SK-N-SH (cell line): Measurements from ENCODE around the gene BTBD2. TPM values are rescaled to one million over a fixed set of nuclear protein-coding genes. Genes with fewer than 3 reads are reported as not detected.

Experiments
- CTCF ChIA-PET: fragments of 300-600, 350-600 bp; formaldehyde crosslinking; extraction: SDS; loops from one replicate; lab custom pipeline; 2021; lab: Yijun Ruan, JAX
- POLR2A ChIA-PET: fragments of 350-600 bp; sonication (Branson Sonifier 250); formaldehyde crosslinking; extraction: SDS; loops from one replicate; lab custom pipeline; 2020; ENCODE audit warnings: antibody characterized with exemption, inconsistent platforms; lab: Yijun Ruan, JAX
- DNase-seq: peaks from one replicate; pipeline ENCODE4 v3.0.0; 2012
- H2AFZ ChIP-seq: fragments of 200-600 bp; sonication (generic); 2 replicates; pipeline ENCODE4 v1.8.1; 2016; ENCODE audit warnings: antibody characterized with exemption, mild to moderate bottlenecking, low read depth
- H3F3A ChIP-seq: fragments of 200-600 bp; sonication (generic); replicated peaks from 2 replicates; pipeline ENCODE3; 2016; ENCODE audit warnings: antibody characterized with exemption, mild to moderate bottlenecking; ENCODE audit not compliant: insufficient read depth
- H3K27ac ChIP-seq, 2 experiments: fragments of 200-500 bp in 1 of 2; fragments of 200-600 bp in 1 of 2; sonication (Bioruptor generic) in 1 of 2; sonication (generic), shearing (Covaris generic) in 1 of 2; 2 replicates each; pipeline versions ENCODE4 v1.5.1 to v1.6.1; 2014 to 2016; ENCODE audit warnings: low read depth in 2 of 2, inconsistent platforms in 1 of 2, low read length in 1 of 2, mild to moderate bottlenecking in 1 of 2, mixed read lengths in 1 of 2
- H3K27me3 ChIP-seq: fragments of 200-600 bp; sonication (generic), shearing (Covaris generic); 2 replicates; pipeline ENCODE4 v1.6.1; 2016; ENCODE audit warnings: mixed run types; ENCODE audit not compliant: insufficient read depth
- H3K36me3 ChIP-seq, 2 experiments: fragments of 200-500 bp in 1 of 2; fragments of 200-600 bp in 1 of 2; sonication (Bioruptor generic) in 1 of 2; sonication (generic) in 1 of 2; replicated peaks in 1 of 2; 2 replicates each; pipeline versions ENCODE3 to v1.5.1; 2014 to 2016; ENCODE audit warnings: low read length in 1 of 2, mild to moderate bottlenecking in 1 of 2; ENCODE audit not compliant: insufficient read depth in 2 of 2, control insufficient read depth in 1 of 2
- H3K4me1 ChIP-seq, 2 experiments: fragments of 200-500 bp in 1 of 2; fragments of 200-600 bp in 1 of 2; sonication (Bioruptor generic) in 1 of 2; sonication (generic), shearing (Covaris generic) in 1 of 2; 2 replicates each; pipeline versions ENCODE4 v1.5.1 to v1.6.1; 2014 to 2016; ENCODE audit warnings: low read depth in 1 of 2, low read length in 1 of 2, mixed run types in 1 of 2; ENCODE audit not compliant: insufficient read depth in 2 of 2, control insufficient read depth in 1 of 2
- H3K4me2 ChIP-seq: fragments of 200-600 bp; sonication (generic), shearing (Covaris generic); 2 replicates; pipeline ENCODE4 v1.6.1; 2017; ENCODE audit warnings: mixed run types
- H3K4me3 ChIP-seq, 2 experiments: fragments of 200-500 bp in 1 of 2; fragments of 200-600 bp in 1 of 2; sonication (Bioruptor generic) in 1 of 2; sonication (generic), shearing (Covaris generic) in 1 of 2; 2 replicates each; pipeline versions ENCODE4 v1.5.1 to v1.8.1; 2014 to 2016; ENCODE audit warnings: low read depth in 2 of 2, inconsistent platforms in 1 of 2, low read length in 1 of 2, mild to moderate bottlenecking in 1 of 2, mixed read lengths in 1 of 2, moderate library complexity in 1 of 2
- H3K79me2 ChIP-seq: fragments of 200-600 bp; sonication (generic); 2 replicates; pipeline ENCODE4 v1.8.1; 2017; ENCODE audit warnings: mild to moderate bottlenecking; ENCODE audit not compliant: insufficient read depth
- H3K9ac ChIP-seq: fragments of 200-600 bp; sonication (generic); 2 replicates; pipeline ENCODE4 v1.6.1; 2017; ENCODE audit warnings: mixed run types
- H3K9me2 ChIP-seq: fragments of 200-600 bp; sonication (generic); 2 replicates; pipeline ENCODE4 v1.6.1; 2017; ENCODE audit warnings: mixed run types
- H3K9me3 ChIP-seq: fragments of 200-600 bp; sonication (generic); 2 replicates; pipeline ENCODE4 v1.6.1; 2017; ENCODE audit warnings: mixed run types, mild to moderate bottlenecking, moderate library complexity
- H4K20me1 ChIP-seq: fragments of 200-600 bp; sonication (generic); 2 replicates; pipeline ENCODE4 v1.6.1; 2017; ENCODE audit warnings: mild to moderate bottlenecking, mixed run types; ENCODE audit not compliant: insufficient read depth
- EP300 ChIP-seq, 2 experiments: IDR thresholded peaks; 2 replicates each; pipeline versions ENCODE4 v1.4.0 to v1.6.1; 2012; ENCODE audit warnings: borderline replicate concordance in 1 of 2, low read depth in 1 of 2, low read length in 1 of 2
- FOXM1 ChIP-seq: IDR thresholded peaks from 2 replicates; pipeline ENCODE4 v1.4.0; 2012; ENCODE audit warnings: low read depth, mild to moderate bottlenecking
- MEF2A ChIP-seq: IDR thresholded peaks from 2 replicates; pipeline ENCODE4 v1.4.0; 2012; ENCODE audit warnings: low read depth, borderline replicate concordance
- MXI1 ChIP-seq: IDR thresholded peaks from 2 replicates; pipeline ENCODE4 v1.6.1; 2012; ENCODE audit warnings: mild to moderate bottlenecking, low read depth, low read length, improper control_type of control experiment
- NFIC ChIP-seq: IDR thresholded peaks from 2 replicates; pipeline ENCODE4 v1.4.0; 2012; ENCODE audit warnings: borderline replicate concordance
- NRF1 ChIP-seq: IDR thresholded peaks from 2 replicates; pipeline ENCODE4 v1.6.1; 2012; ENCODE audit warnings: low read depth, mild to moderate bottlenecking, low read length
- POLR2AphosphoS5 ChIP-seq: IDR thresholded peaks from 2 replicates; pipeline ENCODE4 v1.6.1; 2012; ENCODE audit warnings: low read depth, low read length
- RCOR1 ChIP-seq: fragments of 150-350 bp; IDR thresholded peaks from 2 replicates; pipeline ENCODE4 v1.6.1; 2017; ENCODE audit warnings: antibody characterized with exemption, low read length
- RFX5 ChIP-seq: IDR thresholded peaks from 2 replicates; pipeline ENCODE4 v1.6.1; 2012; ENCODE audit warnings: mild to moderate bottlenecking, improper control_type of control experiment, low read length
- TAF1 ChIP-seq: IDR thresholded peaks from 2 replicates; pipeline ENCODE4 v1.6.1; 2012; ENCODE audit warnings: low read depth, mild to moderate bottlenecking, low read length, moderate library complexity, borderline replicate concordance
- WGBS: methylation state at CpG from one replicate; pipeline ENCODE4 v1.1.6; 2017; ENCODE audit warnings: low lambda C conversion rate; 5-methylcytosine and 5-hydroxymethylcytosine counted together
- polyA plus RNA-seq, 3 experiments: library from polyadenylated mRNA; depleted of rRNA; stranded (reverse); fragments of >200 nt; gene quantifications; 2 replicates each; pipeline ENCODE4 v1.2.3, GENCODE V29; 2012
- TF ChIP-seq, protein P1 (sequence below): IDR thresholded peaks from 2 replicates; pipeline ENCODE4 v1.4.0; 2012; ENCODE audit warnings: low read depth

The BTBD2 gene
- polyA plus RNA-seq, 1 of the 3 experiments (the other 2 are of a cell fraction): 66.8 TPM

DNA sequence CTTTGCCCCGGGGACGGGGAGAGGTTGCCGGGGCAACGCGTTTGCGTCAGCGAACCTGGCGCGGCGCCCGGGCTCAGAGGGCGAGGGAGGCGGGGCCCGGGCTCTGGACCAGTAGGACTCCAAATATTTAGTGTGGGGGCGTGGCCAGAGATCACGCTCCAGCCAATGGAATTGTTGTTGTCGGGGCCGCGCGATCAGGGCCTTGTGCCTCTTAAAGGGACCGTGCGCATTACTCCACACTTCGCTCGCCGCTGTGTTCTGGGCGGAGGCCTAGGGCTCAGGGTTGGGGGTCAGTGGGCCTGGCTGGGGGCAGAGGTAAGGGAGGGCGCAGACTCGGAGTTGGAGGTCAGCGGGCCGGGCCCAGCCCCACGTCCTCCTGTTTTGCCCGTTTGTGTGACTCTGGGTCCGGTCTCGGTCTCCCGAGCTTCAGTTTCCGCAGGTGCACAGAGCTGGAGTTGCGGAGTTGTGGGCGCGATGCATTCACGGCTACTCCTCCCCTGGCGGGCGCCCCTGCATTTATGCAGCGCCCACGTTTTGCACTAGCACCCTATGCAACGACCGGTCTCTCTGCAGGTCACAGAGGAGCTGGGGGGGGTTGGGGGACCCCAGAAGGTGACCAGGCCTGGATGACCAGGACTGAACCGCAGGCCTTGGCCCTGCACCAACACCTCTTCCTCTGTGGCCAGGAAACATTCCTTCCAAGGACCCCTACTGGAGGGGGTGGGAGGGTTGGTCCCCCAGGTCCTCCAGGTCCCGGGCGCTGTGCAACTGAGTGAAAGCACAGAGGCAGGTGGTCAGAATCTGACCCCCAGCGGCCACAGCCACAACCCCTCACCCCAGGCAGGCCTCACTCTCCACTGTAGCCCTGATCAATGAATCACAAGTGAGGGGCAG lies 46.2 kb upstream of the BTBD2 start:
- Histone ChIP-seq H3F3A (peaks cover 14% of the 10 kb centered on the region), H2AFZ (peak overlapping the region; percentile 78), H3K4me3 (peak overlapping the region; percentile 53 to 75), H3K4me1 (peaks cover 25 to 42% of the 10 kb centered on the region in 2 experiments; a peak in 3 of 4 replicates), H3K79me2 (no peaks in the 10 kb centered on the region; the same call in 1 of the 2 replicates), H3K36me3 (no peaks in the 10 kb centered on the region), H3K4me2 (peak overlapping the region; percentile 97), H3K9ac (peak overlapping the region; percentile 92)
- DNase-seq: peak; percentile 99
- TF ChIP-seq MXI1 (peak; percentile 56), TAF1 (peak; percentile 22; the same call in 1 of the 2 replicates), RFX5 (peak; percentile 97), POLR2AphosphoS5 (peak; percentile 63; the same call in 1 of the 2 replicates), FOXM1 (no peak), NFIC (peak; percentile 85), EP300 (IDR thresholded peaks at IDR 0.05; ENCODE audit: borderline replicate concordance in 1 of 2, low read depth in 1 of 2, low read length in 1 of 2) (peak in 1 of 2 experiments; percentile 88; a peak in 2 of 4 replicates), NRF1 (no peak)
- TF ChIP-seq, protein P1, sequence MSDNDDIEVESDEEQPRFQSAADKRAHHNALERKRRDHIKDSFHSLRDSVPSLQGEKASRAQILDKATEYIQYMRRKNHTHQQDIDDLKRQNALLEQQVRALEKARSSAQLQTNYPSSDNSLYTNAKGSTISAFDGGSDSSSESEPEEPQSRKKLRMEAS: peak; percentile 84
- TF ChIP-seq, all 33 proteins: peak for 7
- ChIA-PET CTCF (interaction anchor here (0.6 to 1.8 kb wide), 7 partner anchors 8 to 377 kb away, joined by 3 to 6 read pairs (median 3); partner anchors contain the start of gene MKNK2), POLR2A (interaction anchor here (3.1 kb wide), 1 partner anchor 10 kb away, joined by 13 read pairs; the partner anchor contains the start of gene MKNK2)
- H3K27ac ChIP-seq: peak overlapping the region; percentile 97 to 98
- H3K27me3 ChIP-seq: no peaks in the 10 kb centered on the region
- 2% methylated on average over 13 of the region's 50 CpGs for whole genome bisulfite sequencing
- H4K20me1 ChIP-seq: no peaks in the 10 kb centered on the region
- no peaks in the 10 kb centered on the region for H3K9me2 ChIP-seq
- H3K9me3 ChIP-seq: no peaks in the 10 kb centered on the region

DNA sequence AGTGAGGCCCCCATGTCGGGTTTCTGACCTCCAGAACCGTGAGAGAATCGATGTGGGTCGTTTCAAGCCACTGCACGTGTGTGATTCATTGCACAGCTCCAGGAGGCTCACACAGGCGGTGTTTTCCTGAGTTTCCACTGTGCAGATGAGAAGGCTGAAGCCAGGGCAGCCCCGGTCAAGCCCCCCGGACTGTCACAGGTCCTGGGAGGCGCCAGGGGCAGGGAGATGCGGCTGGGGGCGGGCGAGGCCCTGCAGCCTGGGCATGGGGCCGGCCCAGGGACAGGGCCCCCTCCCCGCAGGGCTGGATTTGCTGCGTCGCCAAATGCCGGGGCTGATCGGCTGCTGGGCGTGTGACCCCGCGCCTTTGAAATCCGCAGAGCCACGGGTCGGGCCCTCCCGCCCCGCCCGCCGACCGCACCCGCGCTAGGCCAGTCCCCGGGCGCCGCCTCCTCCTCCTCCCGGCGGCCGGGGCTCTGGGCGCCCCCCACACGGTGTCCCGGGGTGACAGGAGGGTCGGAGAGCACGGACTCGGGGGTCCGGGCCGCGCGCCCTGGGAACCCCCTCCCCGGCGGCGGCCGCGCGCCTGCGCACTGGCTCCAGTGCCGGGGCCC lies 45.5 kb upstream of the BTBD2 start:
- H3K9me3 ChIP-seq: no peaks in the 10 kb centered on the region
- H2AFZ ChIP-seq: peak overlapping the region; percentile 49; the same call in 1 of the 2 replicates
- ChIA-PET CTCF (interaction anchor here (0.6 to 2.4 kb wide), 9 partner anchors 9 to 378 kb away, joined by 3 to 13 read pairs (median 3); partner anchors contain the start of gene MKNK2), POLR2A (interaction anchor here (0.6 to 3.1 kb wide), 3 partner anchors 9 to 231 kb away, joined by 7 to 13 read pairs (median 7); partner anchors contain the start of gene MKNK2)
- no peaks in the 10 kb centered on the region for H4K20me1 ChIP-seq
- DNase-seq: no peak
- H3K79me2 ChIP-seq: no peaks in the 10 kb centered on the region; the same call in 1 of the 2 replicates
- peaks cover 28 to 48% of the 10 kb centered on the region in 2 experiments; a peak in 3 of 4 replicates for H3K4me1 ChIP-seq
- H3K27me3 ChIP-seq: no peaks in the 10 kb centered on the region
- peaks cover 14% of the 10 kb centered on the region for H3F3A ChIP-seq
- peak overlapping the region; percentile 97 for H3K4me2 ChIP-seq
- TF ChIP-seq, protein P1: peak; percentile 33; the same call in 1 of the 2 replicates
- TF ChIP-seq MEF2A (no peak), RCOR1 (no peak), NRF1 (peak; percentile 85)
- peak overlapping the region; percentile 53 to 75 for H3K4me3 ChIP-seq
- H3K27ac ChIP-seq: peak overlapping the region; percentile 97 to 98
- H3K9ac ChIP-seq: peak overlapping the region; percentile 92
- 0% methylated on average over 1 of the region's 55 CpGs for WGBS
- no peaks in the 10 kb centered on the region for H3K36me3 ChIP-seq
- no peaks in the 10 kb centered on the region for H3K9me2 ChIP-seq
